ENCODE measurements around the gene FAM107B.

- TF ChIP-seq, protein P1, sequence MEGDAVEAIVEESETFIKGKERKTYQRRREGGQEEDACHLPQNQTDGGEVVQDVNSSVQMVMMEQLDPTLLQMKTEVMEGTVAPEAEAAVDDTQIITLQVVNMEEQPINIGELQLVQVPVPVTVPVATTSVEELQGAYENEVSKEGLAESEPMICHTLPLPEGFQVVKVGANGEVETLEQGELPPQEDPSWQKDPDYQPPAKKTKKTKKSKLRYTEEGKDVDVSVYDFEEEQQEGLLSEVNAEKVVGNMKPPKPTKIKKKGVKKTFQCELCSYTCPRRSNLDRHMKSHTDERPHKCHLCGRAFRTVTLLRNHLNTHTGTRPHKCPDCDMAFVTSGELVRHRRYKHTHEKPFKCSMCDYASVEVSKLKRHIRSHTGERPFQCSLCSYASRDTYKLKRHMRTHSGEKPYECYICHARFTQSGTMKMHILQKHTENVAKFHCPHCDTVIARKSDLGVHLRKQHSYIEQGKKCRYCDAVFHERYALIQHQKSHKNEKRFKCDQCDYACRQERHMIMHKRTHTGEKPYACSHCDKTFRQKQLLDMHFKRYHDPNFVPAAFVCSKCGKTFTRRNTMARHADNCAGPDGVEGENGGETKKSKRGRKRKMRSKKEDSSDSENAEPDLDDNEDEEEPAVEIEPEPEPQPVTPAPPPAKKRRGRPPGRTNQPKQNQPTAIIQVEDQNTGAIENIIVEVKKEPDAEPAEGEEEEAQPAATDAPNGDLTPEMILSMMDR (IDR thresholded peaks at IDR 0.05) = no peak
- no peak for TF ChIP-seq POLR2AphosphoS5 (IDR thresholded peaks at IDR 0.05)
These were observed 208.2 kb downstream of the FAM107B start for GRCh38 chr10:14566498-14566897.

Data from breast epithelium (tissue), 3 donors.